HG03469 (cell line): ENCODE measurements around the gene CACNA1C.

Experiments
- ATAC-seq: cut with Tn5 transposase; IDR thresholded peaks from one replicate; pipeline ENCODE4 v1.9.1; 2021; ENCODE audit warnings: mild to moderate bottlenecking, moderate library complexity, moderate number of reproducible peaks; ENCODE audit not compliant: unreplicated experiment

Gene CACNA1C

GRCh38 chr12:2227360-2227759, 174.6 kb downstream of the CACNA1C start:
- no peak for ATAC-seq

- ATAC-seq, result no peak
Measured at GRCh38 chr12:2228535-2228934, 175.7 kb downstream of the CACNA1C start.

GRCh38 chr12:2229661-2230539, 177.1 kb downstream of the CACNA1C start:
- no peak for ATAC-seq

GRCh38 chr12:2231011-2231595, 178.3 kb downstream of the CACNA1C start:
- no peak for ATAC-seq

- ATAC-seq, result no peak
Measured at GRCh38 chr12:2231956-2232355, 179.2 kb downstream of the CACNA1C start.

DNA sequence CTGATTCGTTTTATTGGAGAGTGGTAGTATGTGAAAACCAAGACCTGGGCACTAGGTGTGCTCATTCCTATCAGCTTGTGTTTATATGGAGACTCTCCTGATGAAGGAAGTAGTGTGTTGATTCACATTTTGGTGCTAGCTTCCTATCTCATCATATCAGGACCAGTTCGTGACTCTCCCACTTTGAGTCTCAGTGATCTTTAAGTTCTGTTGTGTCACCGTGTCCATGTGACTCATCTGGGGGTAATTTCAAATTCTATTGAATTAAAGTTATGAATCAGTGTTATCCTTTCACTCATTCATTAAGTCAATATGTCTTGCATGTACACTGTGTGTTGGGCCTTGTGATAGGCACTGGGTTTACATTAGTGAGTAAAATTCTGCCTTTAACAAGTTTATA, 180.2 kb downstream of the CACNA1C start:
- ATAC-seq, result no peak

DNA sequence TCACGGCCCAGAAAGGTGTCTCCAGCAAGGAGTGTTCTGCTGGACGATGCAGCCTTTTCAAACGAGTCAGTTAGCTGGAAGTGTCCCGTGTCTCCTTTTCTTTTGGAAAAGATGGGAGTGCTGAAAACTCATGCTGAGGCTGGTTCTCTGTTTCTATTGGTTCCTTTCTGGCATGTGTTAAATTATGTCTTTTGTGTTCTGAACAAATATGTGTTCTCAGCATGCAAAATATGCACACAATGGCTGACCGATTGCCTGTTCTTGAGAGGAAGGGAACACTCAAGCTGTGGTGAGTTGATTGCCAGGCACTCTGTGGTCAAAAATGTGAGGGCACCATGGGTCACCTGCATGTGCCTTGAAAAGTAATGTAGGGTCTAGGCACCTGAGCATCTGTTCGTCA, 181.3 kb downstream of the CACNA1C start:
- ATAC-seq, result no peak

DNA sequence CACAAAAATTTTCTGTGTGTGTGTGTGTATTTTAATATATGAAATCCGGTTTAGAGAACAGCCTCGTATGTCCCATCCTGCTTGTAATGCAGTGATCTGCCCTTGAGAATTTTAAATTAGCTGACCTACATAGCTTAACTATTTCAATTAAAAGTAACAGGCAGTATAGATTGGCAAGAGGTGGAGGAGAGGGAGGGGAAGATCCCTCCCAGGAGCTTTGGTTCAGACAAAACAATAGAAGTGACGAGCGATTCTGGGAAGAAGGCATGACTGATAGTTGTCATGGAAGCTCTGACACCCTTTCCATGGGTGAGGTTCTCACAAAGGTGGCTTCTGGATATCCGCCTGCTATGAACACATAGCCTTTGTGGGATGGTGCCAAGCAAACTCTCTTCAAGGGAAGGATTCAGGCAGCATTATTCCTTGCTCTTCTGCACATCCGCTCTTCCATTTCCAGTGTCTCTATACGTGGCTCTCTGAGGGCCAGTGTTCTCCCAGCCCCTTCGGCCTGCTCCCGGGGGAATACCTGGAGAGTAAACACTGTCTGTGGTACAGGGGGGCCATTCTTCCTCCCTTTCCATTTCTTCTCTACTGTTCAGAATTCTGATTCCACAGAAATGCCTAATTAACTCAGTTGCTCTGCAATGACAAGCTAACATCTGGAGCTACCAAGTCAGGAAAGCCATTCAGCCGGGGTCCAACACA, 182.0 kb downstream of the CACNA1C start:
- ATAC-seq, result no peak

GRCh38 chr12:2236506-2237294, 183.9 kb downstream of the CACNA1C start:
- no peak for ATAC-seq

DNA sequence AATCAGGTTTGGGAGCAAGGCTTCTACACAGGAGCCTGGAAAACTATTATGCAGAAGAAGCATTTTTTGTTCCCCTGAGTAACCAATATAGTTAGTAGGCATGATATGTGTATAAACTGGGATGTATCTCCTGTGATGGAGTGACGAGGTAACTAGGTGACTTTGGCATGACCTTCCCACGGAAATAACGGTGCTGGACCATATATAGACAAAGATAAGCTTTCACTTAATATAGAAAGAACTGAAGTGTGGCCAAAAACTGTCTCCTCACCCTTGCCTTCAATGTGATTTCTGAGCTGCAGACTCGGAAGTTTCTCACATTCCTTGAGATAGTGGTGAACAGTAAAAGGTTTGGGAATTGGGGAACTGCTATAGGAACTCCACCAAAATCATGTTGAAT, 185.3 kb downstream of the CACNA1C start:
- ATAC-seq, result no peak

GRCh38 chr12:2239381-2239871, 186.6 kb downstream of the CACNA1C start:
- ATAC-seq, result no peak

DNA sequence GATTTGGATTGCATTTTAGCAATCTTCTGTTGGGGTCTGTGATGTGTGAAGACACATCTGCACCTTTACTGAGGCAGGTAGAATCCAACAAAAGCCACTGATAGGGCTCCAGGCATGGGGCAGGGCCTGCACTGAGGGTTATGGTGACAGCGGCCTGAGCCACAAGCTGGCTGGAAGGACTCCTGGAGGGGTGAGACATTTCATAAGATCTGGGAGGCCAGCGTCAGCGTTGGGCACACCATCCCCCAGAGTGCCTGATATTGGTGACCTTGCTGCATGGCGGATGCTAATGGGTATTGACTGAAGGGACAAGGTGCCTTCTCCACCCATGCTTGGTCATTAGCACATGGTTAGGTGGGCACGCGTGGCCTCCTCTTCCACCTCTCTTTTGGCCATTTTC, 187.6 kb downstream of the CACNA1C start:
- ATAC-seq, result no peak

DNA sequence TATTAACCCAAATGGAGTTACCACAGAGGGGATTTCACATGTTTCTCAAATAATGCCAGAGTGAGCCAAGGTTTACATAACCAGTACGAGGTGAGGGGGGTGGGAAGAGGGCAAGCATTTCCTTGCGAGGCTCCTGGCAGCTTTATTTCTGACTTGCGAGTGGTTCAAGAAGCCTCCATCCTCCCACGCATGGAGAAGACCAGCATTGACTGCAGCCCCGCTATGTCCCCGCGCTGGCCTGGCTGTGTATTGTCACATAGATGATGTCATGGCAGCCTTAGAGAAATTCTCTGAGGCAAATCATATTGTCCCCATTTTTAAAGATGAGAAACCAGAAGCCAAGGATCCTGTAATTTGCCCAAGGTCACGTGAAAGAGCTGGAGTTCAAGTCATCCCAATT, 188.2 kb downstream of the CACNA1C start:
- no peak for ATAC-seq

DNA sequence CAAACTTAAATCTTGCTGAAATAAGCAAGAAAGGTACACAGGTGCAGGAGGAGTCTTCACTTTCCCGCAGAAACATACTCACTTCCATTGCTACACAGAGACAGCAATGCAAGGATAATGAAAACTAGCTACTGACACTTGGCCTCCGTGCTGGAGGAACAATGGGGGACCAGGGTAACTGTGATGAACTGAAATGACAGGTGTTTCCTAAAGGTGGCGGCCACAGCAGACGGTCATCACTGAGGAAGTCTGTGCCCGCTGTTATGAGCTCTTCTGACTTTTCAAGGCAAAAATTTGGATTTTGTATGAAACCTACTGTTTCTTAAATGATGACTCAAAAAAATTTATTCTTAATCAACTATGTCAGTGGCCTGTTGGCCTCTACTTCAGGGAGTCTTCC, 189.4 kb downstream of the CACNA1C start:
- no peak for ATAC-seq

GRCh38 chr12:2242816-2243215, 190.0 kb downstream of the CACNA1C start:
- no peak for ATAC-seq

DNA sequence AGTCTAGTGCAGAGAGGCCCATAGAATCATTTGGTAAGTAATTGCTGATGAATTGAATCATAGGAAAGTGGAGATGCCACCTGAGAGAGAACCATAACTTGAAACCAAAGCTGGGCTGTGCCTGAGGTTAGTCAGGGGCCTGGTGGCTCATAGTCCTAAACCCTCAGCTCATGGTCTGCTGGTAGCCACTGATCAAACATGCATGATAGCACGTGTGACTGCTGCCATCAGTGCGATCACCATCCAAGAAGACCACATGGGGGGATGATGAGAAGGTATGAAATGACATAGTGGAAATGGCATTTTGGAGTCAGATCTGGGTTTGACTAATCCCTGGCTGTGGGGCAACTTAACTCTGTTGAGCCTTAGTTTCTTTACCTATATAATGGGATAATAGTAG, 190.5 kb downstream of the CACNA1C start:
- no peak for ATAC-seq

DNA sequence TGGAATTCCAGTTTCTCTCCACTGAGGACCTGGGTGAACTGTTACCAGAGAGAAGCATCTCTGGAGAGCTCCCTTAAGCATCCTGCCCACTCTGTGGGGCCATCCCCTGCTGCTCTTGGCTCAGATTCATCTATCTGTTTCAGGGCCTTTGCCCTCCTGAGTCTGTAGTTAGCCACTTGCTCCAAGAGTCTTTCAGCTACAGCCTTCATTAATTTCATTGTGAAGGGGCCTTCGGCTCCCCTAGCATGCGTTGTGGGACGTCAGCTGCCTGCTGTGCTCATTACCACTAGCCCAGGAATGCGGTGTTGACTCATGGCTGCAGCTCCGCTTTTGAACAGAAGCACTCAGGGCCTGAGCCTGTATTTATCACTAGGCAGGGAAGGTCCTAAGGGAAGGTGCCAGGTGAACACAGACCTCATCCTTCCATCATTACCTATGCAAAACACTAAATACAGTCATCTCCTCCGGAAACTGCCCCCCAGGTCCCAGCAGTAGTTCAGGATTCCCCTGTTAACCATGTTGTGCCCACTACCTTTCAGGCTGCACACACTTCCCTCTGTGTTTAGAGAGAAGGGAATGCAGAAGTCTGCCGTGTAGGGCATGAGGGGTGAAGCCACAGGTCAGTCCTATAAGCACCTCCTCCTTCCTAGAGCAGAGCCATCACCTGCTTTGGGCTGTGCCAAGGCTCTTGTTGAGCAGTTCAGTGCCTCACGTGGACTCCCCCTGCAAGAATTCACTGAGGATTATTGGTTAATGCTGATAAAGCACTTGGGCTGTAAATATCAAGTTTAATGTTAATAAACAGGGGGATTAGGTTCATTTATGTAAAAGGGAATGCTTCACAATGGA, 191.4 kb downstream of the CACNA1C start:
- ATAC-seq, result no peak

DNA sequence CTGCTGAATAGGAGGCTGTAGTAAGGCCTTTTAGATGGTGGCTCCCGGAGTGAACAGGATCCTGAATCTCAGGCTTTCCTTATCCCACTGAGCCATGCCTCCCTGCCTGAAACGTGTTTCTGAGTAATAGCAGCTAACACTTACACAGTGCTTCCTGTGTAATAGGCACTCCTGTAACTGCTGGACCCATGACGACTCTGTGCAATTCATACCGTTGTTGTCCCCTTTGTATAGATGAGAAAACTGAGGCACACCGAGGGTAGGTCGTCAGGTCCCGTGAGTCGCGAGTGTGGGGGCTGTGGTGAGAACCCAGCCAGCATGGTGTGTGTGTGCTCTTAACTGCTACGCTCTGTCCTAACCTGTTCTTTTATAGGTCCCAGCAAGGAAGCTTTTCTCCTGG, 193.6 kb downstream of the CACNA1C start:
- ATAC-seq, result no peak

DNA sequence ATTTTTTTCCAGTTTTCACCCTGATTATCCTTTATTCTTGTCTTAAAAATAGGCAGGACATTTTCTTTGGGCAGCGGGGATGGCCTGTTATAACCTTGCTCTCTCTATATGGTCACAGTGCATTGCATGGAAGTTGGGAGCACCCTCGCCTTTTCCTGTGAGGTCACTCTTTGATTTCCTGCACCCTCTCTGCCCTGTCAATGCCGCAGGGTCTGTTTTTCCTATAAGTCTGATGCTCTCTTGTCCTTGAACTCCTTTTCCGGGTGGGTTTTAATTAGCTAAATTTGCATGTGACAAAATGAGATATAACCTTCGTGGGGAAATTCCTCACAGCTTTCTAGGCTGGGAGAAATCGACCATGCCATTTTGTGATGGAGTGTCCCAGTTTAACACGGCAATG, 194.3 kb downstream of the CACNA1C start:
- ATAC-seq, result no peak

DNA sequence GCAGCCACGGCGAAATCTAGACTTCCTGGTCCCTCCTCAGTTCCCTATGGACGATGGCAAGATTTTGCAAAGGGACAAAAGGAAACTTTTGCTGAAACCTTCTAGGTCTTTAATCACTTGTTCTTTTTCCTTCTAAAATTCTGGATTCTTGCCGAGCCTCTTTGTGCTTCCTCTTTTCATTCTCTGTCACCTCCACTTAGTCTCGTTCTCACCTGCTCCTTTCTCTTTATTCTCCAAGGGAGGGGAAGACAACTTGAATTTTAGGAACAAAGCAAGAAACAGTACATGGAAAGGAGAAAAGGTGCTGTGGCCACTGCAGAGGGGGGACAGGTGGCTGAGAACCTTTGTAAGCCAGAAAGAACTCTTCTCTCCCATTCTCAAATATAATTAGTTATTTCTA, 194.8 kb downstream of the CACNA1C start:
- ATAC-seq, result no peak
